Femur (tissue), 1 donor: ENCODE data around the gene SLC22A12.

Source experiments
- DNase-seq: peaks from one replicate; pipeline ENCODE4 v3.0.0-alpha.2; 2017

The SLC22A12 gene

DNA sequence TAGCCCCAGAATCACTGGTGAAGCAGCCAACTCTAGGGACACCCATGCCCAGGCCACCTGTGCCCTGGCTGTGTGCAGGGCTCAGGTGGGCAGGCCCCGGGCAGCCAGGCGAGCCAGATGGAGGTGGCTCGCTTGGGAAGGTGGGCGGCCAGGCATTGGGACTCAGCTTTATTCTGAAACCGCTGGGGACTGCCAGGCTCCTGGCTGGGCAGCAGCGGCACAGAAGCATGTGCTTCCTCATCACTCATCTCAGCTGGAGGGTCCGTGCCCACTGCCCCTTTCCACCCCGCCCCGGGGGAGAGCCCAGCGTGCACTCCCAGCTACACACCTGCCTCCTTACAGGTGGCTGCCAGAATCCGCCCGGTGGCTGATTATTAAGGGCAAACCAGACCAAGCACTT is 27.1 kb upstream of the SLC22A12 start:
- DNase-seq, result no peak

DNA sequence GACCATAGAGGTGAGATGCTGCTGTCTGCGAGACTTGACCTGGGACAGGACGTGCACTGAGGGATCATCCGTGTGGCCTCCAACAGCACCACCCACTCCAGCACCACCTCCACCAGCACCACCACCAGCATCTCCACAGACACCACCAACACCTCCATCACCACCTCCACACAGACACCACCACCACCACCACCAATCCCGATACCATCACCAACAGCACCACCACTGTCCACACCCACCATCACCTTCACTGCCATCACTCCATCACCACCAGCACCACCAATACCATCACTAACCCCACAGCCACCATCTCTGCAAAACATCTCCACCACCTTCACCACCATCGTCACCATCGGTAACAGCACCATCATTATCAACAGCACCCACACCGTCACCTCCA is 26.6 kb upstream of the SLC22A12 start:
- DNase-seq, result no peak

DNA sequence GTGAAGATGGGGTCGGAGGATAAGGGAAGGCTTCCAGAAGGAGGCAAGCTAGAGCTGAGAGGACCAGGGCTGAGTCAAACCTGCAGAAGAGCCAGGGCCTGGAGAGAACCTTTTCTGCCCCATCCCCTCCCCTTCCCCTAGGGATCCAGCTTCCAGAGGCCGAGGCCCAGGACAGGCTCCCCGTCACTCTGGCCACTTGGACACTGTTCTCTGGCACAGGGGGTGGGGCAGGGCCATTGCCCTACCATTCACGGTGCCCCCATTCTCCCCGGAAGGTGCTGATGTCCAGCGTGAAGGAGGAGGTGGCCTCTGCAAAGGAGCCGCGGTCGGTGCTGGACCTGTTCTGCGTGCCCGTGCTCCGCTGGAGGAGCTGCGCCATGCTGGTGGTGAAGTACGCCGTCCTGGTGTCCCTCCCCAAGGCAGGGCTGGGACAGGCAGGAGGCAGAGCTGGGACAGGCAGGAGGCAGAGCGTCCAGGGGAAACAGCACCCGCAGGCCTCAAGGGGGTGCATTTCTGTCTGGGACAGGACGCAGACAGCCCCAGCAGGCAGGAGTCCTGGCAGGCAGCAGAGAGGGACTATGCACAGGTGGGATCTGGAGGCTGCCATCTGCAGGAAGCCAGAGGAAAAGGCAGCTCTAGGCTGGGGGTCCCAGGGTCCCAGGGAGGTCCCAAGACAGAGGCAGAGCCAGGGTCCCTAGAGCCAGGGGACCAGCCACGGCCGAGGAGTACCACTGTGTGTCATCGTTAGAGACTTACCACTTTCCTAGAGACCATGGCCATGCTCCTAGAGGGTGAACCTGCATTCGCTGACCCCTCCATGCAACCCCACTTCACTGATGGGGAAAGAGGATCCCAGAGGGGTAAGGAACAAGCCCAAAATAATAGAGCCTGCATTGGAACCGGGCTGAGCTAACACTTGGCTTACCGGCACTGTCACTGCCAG is 25.8 kb upstream of the SLC22A12 start:
- DNase-seq, result no peak

DNA sequence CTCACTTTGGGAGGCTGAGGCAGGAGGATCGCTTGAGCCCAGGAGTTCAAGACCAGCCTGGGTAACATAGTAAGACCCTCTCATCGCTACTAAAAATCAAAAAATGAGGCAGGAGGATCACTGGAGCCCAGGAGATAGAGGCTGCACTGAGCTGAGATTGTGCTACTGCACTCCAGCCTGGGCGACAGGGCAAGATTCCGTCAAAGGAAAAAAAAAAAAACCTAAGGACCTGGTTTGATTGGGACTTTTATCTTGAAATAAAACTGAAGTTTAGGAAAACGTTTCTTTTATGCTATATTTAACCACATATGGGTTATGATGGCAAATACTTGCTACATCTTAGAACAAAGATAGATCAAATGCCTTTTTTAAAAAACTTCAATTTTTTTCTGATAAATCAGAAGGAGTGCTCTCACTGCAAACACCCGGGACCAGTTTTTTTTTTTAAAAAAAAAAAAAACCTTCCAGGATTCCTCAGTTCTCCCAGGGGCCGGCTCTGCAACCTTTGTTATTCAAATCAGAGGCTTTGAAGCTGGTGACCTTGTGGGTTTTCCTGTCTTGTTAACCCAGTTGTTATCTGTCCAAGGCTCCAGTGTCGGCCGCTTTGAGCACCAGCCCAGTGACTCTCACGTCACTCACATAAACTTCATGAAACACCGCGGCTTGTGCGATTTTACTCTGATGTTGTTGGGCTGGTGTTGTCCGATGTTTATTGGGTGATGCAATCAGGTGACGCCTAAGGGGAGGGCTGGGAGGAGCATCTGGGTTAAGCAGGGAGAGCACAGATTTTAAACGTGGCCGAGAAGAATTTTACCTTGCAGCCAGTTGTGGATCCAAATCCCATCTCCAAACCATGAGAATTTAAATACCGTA is 24.7 kb upstream of the SLC22A12 start:
- DNase-seq, result peak; percentile 81

DNA sequence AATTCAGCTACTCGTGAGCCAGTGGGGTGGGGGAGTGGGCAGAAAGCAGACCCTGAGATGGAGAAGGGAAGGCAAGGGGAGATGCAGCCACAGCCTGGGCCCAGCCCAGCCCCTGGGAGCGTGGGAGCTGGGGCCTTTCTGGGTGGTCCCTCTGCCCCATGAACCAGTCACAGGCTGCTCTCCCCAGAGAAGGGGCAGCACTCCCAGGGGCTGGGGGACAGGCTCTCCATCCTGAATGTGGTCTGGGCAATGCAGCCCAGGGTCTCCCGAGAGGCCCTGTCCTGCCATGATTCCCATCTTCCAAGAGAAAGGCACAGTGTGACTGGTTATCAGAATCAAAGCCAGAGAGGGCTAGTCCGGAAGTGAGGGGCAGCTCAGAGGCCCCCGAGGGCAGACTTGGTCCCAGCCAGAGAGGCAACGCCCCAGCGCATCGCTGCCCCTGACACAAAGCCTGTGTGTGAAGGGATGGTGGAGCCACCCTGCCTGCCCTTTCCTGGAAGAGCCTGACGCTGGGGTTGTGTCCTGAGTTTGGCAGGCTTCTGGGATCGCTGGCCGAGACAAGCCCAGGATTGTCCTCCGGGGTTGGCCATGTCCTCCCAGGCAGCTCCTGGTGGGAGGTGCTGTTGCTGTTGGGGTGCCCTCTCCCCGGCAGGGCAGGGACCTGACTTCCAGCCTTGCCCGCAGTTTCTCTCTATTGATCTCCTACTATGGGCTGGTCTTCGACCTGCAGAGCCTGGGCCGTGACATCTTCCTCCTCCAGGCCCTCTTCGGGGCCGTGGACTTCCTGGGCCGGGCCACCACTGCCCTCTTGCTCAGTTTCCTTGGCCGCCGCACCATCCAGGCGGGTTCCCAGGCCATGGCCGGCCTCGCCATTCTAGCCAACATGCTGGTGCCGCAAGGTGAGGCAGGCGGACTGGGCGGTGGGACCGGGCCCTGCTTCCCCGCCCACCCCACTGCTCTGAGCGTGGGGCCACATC is 23.8 kb upstream of the SLC22A12 start:
- DNase-seq, result no peak

DNA sequence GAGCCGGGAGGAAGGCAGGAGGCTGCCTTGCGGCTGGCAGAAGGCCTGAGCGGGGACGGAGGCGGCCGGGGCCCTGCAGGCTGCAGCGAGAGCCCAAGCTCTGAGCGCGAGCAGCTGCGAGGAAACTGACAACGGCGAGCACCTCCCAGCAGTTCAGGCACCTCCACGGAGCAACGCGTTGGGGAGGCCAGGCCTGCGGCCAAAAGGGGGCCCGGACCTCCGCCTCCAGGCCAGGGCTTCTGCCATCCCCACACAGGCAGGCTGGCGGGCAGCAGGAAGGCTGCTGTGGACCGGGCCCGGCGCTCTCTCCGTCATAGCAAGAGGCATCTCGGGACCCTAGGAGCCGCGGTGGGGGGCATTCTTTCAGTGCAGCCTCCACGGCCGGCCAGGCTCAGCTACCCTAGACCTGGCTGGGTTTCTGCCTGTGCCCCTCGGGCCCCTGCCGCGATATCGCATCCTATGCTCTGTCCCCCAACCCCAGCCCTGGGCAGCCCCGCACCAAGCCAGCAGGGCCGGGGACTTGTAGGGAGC is 22.9 kb upstream of the SLC22A12 start:
- peak; percentile 14 for DNase-seq

DNA sequence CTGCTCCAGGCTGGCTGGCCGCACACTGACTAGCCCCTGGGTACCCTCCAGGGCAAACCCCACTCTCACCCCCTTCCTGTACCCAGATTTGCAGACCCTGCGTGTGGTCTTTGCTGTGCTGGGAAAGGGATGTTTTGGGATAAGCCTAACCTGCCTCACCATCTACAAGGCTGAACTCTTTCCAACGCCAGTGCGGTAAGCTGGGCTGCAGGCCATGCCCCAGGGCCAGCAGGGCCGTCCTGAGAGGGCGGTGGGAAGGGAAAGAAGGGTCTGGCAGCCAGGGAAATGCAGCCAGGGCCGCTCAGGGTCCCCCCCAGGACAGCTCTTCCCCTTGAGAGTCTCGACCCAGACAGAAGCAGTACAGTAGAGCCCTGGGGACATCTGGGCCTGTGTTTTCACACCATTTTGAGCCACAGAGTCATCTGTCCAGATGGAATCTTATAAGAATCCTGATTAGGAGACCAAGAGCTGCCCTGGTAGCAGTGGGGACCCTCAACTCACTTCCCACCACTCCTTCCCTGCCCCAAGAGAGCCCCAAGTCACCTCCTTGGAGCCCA is 22.4 kb upstream of the SLC22A12 start:
- DNase-seq, result peak; percentile 21

DNA sequence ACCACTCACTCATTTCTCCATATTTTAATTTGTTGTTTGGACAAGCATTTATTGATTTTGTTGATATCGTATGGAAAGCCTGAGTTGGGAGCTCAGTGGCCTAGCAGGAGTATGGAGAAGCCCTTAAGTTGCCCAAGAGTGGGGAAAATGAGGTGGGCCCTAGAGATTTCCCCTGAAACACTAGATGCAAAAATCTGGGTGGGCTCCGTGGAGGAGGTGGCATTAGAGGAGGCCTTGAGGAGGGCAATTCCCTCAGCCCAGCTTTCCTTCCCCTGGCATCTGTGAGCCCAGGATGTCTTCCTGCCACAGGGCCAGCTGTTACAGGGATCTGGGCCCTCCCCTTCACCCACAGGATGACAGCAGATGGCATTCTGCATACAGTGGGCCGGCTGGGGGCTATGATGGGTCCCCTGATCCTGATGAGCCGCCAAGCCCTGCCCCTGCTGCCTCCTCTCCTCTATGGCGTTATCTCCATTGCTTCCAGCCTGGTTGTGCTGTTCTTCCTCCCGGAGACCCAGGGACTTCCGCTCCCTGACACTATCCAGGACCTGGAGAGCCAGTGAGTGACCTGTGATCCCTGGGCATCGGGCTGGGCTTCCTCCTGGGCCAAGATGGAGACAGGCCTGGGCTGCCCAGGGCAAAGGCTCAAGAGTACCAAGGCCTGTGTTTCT is 21.6 kb upstream of the SLC22A12 start:
- DNase-seq, result no peak

DNA sequence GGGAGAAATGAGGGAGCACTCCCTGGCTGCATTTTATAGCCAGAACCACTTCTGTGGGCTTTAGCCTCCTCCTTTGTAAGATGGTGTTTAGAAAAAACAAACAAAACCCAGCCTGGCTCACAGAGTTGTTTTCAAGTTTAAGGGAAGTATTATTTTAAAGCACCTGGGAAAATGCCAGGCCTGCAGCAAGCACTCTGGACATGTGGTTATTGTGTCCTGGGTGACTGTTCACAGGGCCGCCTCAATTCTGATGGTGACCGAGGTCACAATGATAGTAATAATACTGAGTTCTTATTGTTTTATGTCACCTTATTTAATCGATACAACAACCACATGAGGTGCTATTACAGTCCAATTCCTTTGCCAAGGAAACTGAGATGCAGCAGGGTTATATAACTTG is 20.7 kb upstream of the SLC22A12 start:
- no peak for DNase-seq

DNA sequence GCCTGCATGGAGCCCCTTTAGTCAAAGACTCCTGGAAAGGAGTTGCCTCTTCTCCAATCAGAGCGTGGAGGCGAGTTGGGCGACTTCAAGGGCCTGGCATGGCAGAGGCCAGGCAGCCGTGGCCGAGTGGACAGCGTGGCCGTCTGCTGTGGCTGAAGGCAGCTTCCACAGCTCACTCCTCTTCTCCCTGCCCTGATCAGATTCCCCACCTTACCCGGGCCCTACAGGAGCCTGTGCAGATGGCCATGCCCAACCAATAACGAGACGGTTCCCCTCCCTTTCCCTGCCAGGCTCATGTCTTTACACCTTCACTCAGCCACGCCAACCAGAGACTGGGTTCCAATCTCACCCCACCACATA is 20.0 kb upstream of the SLC22A12 start:
- DNase-seq, result no peak

DNA sequence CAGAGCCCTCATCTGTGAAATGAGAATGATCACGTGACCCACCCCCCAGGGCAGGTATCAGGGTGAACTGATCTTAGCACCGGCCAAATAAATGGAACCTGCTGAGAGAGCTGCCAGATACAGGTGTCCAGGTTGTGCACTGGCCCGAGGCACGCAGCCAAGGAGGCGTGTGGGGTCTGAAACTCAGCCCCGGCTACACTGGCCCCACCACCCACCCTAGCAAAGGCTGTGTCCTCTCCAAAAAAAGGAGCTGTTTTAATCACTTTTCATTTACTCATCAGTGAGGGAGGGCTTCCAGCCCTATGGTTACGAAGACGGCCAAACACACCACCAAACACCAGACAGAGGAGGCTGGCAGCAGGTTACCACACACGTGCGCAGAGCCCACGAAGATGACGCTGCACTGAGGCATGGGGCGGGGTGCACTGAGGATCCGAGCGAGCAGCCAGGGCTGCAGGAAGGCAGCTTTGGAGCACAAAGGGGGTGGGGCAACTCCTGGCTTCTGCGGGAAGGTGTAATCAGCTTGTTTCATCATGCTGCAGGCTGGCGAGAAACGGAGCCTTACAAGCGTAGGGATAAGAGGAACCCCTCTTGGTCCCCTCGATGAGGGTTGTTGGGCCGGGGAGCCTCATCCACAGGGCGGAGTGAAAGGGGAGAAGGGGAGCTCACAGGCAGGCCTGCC is 19.5 kb upstream of the SLC22A12 start:
- peak; percentile 36 for DNase-seq

DNA sequence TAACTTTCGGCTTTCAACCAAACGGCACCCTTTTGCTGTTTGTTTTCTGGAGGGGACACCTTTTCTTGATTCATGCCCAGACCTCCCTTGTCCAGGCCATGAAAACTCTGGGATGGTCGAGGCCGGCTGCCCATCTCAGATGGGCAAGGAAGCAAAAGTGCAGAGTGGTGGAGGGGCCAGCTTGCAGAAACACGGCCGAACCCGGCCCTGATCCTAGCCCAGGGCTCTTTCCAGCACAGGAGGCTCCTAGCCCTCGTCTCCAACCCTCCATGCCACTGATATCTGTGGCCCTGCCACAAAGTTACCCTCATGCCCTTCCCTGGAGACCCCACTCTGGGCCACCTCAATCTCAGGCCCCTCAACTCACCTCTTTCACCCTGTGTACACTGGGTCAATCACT is 18.9 kb upstream of the SLC22A12 start:
- DNase-seq, result peak; percentile 11

DNA sequence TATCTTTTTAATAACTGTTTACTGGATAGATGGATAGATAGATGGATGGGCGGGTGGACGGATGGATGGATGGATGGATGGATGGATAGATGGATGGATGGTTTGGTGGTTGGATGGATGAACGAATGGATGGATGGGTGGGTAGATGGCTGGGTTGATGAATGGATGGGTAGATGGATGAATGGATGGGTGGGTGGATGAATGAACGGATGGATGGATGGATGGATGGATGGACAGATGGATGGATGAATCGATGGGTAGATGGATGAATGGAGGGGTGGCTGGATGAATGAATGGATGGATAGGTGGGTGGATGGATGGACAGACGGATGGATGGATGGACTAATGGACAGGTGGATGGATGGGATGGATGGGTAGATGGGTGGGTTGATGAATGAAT is 13.8 kb upstream of the SLC22A12 start:
- no peak for DNase-seq

DNA sequence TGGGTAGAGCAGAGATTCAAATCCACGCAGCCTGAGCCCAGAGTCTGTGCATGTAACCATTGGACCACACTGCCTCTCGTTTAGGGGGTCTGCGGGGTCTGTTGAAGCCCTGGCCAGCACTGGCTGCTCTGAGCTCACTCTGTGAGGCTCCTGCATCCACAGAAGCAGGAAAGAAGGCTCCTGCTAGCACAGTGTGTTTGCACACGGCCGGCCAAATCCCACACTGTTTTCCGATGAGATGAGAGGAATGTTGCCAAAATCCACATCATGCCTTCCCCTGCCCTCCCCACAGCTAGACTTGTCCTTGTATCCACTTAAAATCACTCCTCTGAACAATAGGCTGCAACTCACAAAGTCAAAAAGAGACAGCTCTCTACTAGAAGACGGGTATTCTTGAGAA is 10.6 kb upstream of the SLC22A12 start:
- DNase-seq, result peak; percentile 69

DNA sequence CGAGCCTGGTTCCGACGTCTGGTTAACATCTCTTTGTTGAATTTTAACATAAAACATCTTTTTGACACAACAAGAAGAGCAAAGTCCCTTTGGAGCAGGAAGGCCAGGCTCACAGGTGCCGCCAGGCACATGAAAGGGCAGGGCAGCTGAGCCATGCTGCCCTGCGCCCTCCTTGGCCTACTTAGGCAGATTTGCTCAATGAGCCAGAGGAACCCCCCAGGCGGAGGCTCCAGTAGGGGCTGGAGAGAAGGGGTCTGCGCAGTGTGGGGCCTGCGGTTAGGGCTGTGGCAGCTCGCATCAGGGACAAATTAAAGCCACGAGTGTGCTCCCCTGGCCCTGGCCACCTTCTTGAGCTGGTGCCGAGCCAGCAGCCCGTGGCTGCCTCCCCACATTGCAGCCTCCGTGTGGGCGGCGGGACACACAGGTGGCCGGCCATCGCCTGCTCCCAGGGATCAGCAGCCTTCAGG is 9.9 kb upstream of the SLC22A12 start:
- no peak for DNase-seq

DNA sequence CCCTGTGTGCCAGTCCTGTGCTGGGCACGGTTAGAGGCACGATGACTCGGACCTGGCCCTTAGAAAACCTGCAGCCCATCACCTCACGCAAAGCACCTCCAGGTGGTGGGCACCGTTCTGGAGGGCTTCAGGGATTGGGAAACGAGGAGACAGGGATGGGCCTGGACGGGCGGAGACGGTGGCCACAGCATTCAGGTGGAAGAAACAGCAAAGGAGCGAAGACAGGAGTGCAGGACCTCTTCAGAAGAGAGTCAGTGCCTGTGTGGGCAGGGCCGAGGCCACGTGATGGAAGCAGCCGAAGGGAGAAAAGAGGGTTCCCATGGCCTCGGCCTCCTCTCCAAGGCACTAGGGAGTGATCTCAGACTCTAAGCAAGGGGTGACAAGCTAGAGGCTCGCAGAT is 8.1 kb upstream of the SLC22A12 start:
- DNase-seq, result no peak

DNA sequence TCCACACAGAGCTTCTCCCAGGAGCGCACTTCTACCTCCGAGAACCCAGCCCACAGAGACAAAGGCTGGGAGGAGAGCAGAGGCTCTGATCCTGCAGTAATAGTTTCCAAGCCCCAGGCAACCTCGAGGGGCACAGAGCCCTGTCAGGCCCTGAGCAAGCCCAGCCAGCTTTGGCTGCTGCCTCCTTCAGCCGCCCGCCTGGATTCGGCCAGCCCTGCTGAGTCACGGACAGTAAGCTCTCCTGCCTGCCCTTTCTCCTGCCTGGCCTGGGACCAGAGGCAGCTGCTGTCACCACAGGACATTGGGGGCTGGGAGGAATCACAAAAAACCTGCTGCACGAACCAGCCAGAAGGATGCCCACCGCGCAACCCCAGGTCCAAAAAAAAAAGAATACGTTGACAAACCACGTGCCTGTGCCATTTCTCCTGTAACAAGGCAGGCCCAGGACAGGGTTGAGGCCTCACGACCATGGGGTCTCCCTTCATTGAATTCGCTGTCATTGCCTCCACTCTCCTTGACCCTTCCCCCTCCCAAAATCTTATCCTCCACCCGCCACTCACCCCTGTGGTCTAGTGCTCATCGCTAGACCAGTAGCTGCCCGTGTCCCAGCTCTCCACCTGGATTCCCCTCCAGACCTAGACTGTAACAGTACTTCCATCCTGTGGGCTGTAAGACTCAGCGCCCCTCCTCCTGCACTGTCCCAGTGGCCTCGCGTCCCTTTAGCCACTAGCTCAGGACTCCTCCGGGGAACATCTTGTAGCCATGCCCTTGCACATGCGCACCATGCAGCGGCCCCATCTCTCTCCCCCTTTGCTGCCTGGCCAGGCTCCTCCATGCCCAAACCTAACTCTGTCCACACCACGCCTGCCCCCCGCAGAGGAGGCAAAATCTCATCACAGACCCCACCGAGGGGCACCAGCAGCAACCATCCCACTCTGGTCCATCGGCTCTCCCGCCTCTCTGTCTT is 7.4 kb upstream of the SLC22A12 start:
- no peak for DNase-seq

DNA sequence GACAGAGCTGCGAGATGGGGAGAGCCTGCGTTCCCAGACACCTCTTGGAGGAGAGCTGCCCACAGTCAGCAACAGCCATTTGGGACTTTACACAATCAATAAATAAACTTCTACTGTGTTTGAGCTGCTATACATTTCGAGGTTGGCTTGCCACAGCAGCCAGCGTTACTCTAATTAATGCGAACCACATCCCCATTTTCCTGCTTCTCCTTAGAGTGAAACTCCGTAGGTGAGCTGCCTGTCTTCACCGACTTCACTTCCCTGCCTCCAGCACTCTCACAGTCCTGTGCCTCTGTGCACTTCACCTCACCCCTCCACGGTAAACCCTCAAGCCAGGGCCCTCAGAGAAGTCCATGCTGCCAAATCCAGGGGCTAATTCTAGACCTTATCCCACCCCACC is 5.9 kb upstream of the SLC22A12 start:
- no peak for DNase-seq

DNA sequence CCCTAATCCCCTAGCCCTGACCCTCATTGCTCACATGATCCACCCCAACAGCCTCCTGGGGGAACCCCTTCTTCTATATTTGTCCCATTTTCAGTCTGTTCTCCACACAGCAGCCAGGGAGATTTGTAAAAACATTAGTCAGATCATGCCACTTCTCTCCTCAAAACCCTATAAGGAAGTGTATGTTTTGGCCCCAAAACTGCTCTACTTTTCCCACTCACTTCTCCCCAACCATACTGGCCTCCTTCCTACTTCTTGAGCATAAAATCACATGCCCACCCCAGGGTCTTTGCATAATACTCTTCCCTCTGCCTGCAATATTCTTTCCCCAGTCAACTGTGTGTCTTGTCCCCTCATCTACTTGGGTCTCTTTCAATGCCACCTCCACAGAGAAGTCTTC is 4.7 kb upstream of the SLC22A12 start:
- DNase-seq, result no peak

DNA sequence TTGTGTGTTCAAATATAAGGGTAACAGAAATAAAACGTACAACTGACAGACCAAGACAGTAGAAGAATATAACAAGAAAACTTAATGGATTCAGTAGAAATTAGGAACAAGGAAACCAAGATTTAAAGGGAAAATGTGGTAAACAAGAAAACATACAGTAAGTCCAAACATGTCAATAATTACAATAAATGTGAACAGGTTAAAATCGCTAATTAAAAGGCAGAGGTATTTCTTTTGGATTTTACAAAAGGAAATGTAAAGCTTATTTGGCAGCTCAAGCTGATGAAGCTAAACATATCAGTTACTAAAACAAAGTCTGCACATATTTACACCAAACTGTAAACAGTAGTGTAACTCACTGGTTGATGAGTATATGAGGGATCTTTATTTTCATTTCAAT is 2.3 kb upstream of the SLC22A12 start:
- no peak for DNase-seq
